Measurements from ENCODE around the gene ARVCF. TPM values are rescaled to one million over a fixed set of nuclear protein-coding genes. Genes with fewer than 3 reads are reported as not detected.

The ARVCF gene
- polyA plus RNA-seq, 1 of the 3 experiments (the other 2 are of a cell fraction): 27.4 TPM

DNA sequence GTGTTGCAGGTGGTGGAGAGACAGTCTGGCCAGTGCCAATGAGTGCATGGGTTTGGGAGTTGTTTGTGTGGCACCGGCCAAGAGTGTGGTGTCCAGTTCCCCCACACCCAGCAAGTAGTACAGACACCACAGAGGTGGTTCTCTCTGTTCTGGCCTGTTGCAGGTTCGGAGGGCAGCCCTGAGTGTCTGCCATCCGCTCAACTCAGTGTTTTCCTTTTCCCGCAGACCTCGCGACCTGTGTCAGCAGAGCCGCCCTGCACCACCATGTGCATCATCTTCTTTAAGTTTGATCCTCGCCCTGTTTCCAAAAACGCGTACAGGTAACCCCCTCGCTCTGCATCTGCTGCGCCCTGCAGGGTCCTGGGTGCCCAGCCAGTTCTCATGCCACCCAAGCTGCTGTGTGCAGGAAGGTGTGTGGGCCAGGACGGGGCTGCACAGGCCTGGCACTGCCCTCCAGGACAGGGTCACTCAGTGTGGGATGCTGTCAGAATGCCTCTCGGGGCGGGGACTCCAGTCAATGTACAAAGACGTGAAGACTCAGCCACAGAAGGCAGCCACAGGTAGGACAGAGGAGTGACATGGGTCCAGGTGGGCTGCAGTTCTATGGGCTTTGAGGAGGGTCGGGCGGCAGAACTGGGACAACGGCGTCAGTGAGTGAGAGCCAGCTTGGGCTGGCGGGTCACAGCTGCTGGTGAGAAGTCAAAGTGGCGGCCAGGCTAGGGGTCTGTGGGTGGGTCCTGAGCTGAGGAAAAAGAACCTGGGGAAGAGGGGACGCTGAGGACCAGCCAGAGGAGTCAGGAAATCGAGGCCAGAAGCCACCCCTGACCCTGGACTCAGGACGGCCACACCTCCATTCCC, 20.1 kb upstream of the ARVCF start:
- POLR2A ChIA-PET: no interaction called here
- Histone ChIP-seq H3K4me3 (ENCODE audit: low read depth in 2 of 2, low read length in 1 of 2) (no peak overlapping the region), H3K79me2 (ENCODE audit: insufficient read depth) (peaks cover 12% of the 10 kb centered on the region; the same call in 1 of the 2 replicates), H3K36me3 (replicated peaks in 1 of 2; ENCODE audit: control insufficient read depth in 1 of 2, insufficient read depth in 2 of 2, low read length in 1 of 2) (no peaks in the 10 kb centered on the region), H3F3A (replicated peaks; ENCODE audit: insufficient read depth) (no peaks in the 10 kb centered on the region), H4K20me1 (ENCODE audit: insufficient read depth) (0 out of 2 replicates have a peak, but pooled peaks cover 1% of the 10 kb centered on the region), H3K9me3 (no peaks in the 10 kb centered on the region), H3K4me1 (ENCODE audit: control insufficient read depth in 1 of 2, insufficient read depth in 2 of 2, low read depth in 1 of 2, low read length in 1 of 2) (peaks cover 0 to 18% of the 10 kb centered on the region in 2 experiments; a peak in 1 of 4 replicates), H3K4me2 (no peak overlapping the region), H2AFZ (ENCODE audit: low read depth) (no peak overlapping the region), H3K27ac (ENCODE audit: low read depth in 2 of 2, low read length in 1 of 2) (no peak overlapping the region), H3K27me3 (ENCODE audit: insufficient read depth) (no peaks in the 10 kb centered on the region), H3K9me2 (no peaks in the 10 kb centered on the region), H3K9ac (no peak overlapping the region)
- no peak for TF ChIP-seq USF2 (IDR thresholded peaks at IDR 0.05; ENCODE audit: borderline replicate concordance, low read depth, low read length)
- CTCF ChIA-PET: no interaction called here
- no peak for DNase-seq
- WGBS (ENCODE audit: low lambda C conversion rate): 96% methylated on average over 25 of the region's 25 CpGs

- Histone ChIP-seq H3K9me3 (no peaks in the 10 kb centered on the region), H3K27ac (ENCODE audit: low read depth in 2 of 2, low read length in 1 of 2) (no peak overlapping the region), H3K27me3 (ENCODE audit: insufficient read depth) (no peaks in the 10 kb centered on the region), H3K79me2 (ENCODE audit: insufficient read depth) (peaks cover 12% of the 10 kb centered on the region; the same call in 1 of the 2 replicates), H3F3A (replicated peaks; ENCODE audit: insufficient read depth) (no peaks in the 10 kb centered on the region), H3K4me1 (ENCODE audit: control insufficient read depth in 1 of 2, insufficient read depth in 2 of 2, low read depth in 1 of 2, low read length in 1 of 2) (peaks cover 0 to 18% of the 10 kb centered on the region in 2 experiments; a peak in 1 of 4 replicates), H3K9me2 (no peaks in the 10 kb centered on the region), H3K4me2 (no peak overlapping the region), H3K4me3 (ENCODE audit: low read depth in 2 of 2, low read length in 1 of 2) (no peak overlapping the region), H3K9ac (no peak overlapping the region), H4K20me1 (ENCODE audit: insufficient read depth) (0 out of 2 replicates have a peak, but pooled peaks cover 7% of the 10 kb centered on the region), H2AFZ (ENCODE audit: low read depth) (no peak overlapping the region), H3K36me3 (replicated peaks in 1 of 2; ENCODE audit: control insufficient read depth in 1 of 2, insufficient read depth in 2 of 2, low read length in 1 of 2) (no peaks in the 10 kb centered on the region)
- ChIA-PET CTCF (no interaction called here), POLR2A (no interaction called here)
- WGBS (ENCODE audit: low lambda C conversion rate): 96% methylated on average over 10 of the region's 10 CpGs
- TF ChIP-seq IRF3 (IDR thresholded peaks at IDR 0.05; ENCODE audit: low read depth, low read length) (no peak), CHD2 (IDR thresholded peaks at IDR 0.05; ENCODE audit: low read length, partially characterized antibody) (no peak), RAD21 (IDR thresholded peaks at IDR 0.05; ENCODE audit: low read length) (no peak), RFX5 (IDR thresholded peaks at IDR 0.05; ENCODE audit: low read length) (no peak), FOSL2 (IDR thresholded peaks at IDR 0.05; ENCODE audit: borderline replicate concordance, low read depth) (no peak), TCF12 (IDR thresholded peaks at IDR 0.05) (no peak), JUND (IDR thresholded peaks at IDR 0.05) (no peak), REST (IDR thresholded peaks at IDR 0.05; ENCODE audit: low read depth, low read length) (no peak), YY1 (IDR thresholded peaks at IDR 0.05; ENCODE audit: low read depth) (no peak), SIN3A (IDR thresholded peaks at IDR 0.05; ENCODE audit: borderline replicate concordance, low read depth, low read length) (no peak), FOXJ3 (CRISPR knock-in tag; IDR thresholded peaks at IDR 0.05) (no peak), PBX3 (IDR thresholded peaks at IDR 0.05) (no peak), TAF1 (IDR thresholded peaks at IDR 0.05; ENCODE audit: borderline replicate concordance, low read depth, low read length) (no peak), NRF1 (IDR thresholded peaks at IDR 0.05; ENCODE audit: low read depth, low read length) (no peak), ZBTB33 (IDR thresholded peaks at IDR 0.05; ENCODE audit: borderline replicate concordance, low read depth) (no peak), USF2 (IDR thresholded peaks at IDR 0.05; ENCODE audit: borderline replicate concordance, low read depth, low read length) (no peak)
- DNase-seq: no peak
These were observed 19.5 kb upstream of the ARVCF start for GRCh38 chr22:20036084-20036482.

Measured in SK-N-SH (cell line).